Measurements from ENCODE around the gene HMCN1. TPM values are rescaled to one million over a fixed set of nuclear protein-coding genes. Genes with fewer than 3 reads are reported as not detected.
A peak's percentile ranks its signal among the peaks of the same experiment; 100 is the strongest.
"Not testable (repeated sequence)": the region's sequence is repeated elsewhere in the genome, so short reads cannot be mapped to it uniquely, and the experiment has no call there.

The HMCN1 gene
- polyA plus RNA-seq, 3 donors: 37.3 to 51.2 (median 46.1) TPM

DNA sequence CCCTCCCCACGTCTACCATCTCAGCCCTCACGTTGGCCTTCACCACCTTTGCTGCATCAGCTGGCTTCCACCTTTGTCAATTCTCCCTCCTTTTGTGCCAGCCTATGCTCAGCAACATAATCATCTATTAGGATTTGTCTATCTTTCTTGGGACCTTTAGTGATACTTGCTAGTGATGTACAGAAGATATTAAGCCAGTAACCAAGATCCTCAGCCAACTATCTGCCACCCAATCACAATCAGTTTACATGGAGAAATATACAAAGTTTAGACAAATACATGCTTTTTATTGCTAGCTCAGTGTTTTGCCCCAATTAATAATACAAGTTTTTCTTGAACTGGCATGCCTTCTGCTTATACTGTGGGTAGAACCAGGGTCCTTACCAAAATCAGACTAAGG, 468.6 kb downstream of the HMCN1 start:
- no peak for DNase-seq

DNA sequence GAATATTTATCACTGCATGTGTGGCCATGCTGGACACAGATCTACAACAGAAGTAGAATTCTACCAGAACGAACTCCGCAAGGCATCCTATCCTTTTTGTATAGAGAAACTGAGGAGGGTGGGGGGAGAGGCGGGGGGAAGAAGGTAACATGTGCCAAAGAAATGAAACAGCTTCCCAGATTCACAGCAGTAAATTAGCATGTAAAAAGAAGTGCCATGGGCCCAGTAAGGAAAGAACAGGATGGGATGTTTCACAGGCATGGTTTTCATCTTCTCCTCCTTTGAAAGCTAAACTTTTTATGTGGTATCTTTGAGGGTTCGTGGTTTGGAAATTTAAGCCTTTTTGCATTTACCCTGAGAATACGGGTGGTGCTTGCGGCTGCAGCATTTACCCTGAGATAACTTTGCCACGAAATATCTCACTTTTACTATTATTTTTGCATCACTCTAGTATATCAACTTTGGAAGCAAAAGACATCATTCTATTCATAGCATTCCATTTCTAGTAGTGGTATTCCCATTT, 471.9 kb downstream of the HMCN1 start:
- no peak for DNase-seq

DNA sequence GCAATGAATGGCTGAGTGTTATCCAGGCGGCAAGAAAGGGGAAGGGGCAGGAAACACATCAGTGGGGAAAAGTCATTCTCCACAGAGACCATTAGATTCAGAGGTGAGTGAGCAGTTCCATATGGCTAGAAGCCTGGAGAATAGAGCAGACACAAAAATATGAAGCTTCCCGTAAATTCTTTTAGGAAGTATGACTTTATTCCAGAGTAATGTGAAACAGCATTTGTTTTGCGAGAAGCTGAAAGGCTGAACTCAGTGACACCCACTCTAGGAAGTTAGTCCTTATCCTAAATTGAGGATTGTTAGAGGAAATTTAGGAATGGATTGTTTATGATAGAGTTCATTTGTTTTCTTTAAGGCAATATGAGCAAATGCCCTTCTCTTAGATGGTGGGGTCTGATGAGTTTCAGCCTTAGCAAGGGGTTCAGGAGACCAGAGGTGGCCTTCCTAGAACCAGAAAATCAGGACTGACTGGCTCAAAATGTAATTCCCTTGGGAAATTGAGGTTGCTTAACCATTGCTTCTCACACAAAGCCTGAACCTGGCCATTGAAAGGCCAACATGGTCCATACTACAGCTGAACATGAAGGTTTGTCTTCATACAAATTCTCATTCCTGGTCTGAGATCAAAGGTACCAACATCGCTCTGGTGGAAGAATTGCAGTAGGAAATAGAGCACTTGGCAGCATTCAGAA, 473.3 kb downstream of the HMCN1 start:
- DNase-seq: no peak

DNA sequence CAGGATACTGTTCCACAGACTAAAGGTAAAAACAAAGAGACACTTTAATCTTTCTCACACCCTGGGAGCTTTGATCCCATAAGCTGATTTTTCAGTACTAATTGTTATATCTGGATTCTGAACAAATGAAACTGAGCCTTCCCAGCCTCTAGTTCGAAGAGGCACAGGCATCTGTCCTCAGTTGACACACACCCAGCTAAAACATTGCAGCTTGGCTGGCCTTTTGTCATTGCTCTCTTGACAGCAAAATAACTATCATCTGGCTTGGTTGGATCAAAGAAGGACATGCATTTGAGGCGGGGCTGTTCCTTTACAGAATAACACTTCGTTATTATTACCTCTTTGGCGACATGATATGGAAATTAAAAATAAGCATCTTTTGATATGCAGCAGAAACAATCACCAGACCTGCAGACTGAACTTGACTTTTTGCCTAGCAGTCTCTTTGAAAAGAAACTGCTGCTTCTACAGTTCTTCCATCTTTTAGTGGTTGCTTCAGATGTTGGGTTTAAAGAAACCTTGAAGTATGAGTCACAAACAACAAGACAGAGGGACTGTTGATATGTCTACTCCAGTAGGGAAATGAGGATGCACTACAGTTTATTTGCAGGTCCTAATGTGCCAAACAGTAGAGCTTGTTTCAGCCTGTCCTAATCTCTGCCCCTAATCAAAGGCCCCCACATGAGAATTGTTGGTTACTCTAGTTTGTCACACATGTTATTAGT, 474.4 kb downstream of the HMCN1 start:
- DNase-seq: no peak

DNA sequence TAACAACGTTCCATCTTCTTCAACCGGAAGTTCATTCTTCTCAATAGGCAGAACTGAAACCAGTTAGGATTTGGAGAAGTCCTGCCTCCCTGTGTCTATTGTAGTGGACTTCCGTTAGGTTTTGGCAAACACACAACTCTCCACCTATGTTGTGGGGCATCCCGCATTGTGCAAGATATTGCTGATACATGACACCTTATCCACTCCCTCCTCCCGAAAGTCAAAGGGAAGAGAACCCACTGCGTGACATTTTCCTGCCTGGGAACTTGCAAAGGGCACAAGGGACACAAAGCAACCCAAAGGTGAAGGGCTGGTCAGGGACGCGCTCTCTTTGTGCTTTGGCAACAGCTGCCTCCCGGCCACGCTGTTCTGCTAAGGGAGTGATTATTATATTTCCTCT, 476.1 kb downstream of the HMCN1 start:
- DNase-seq: no peak

DNA sequence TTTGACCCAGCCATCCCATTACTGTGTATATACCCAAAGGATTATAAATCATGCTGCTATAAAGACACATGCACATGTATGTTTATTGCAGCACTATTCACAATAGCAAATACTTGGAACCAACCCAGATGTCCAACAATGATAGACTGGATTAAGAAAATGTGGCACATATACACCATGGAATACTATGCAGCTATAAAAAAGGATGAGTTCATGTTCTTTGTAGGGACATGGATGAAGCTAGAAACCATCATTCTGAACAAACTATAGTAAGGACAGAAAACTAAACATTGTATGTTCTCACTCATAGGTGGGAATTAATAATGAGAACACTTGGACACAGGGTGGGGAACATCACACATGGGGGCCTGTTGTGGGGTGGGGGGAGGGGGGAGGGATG, 477.4 kb downstream of the HMCN1 start:
- DNase-seq: not testable (repeated sequence)

DNA sequence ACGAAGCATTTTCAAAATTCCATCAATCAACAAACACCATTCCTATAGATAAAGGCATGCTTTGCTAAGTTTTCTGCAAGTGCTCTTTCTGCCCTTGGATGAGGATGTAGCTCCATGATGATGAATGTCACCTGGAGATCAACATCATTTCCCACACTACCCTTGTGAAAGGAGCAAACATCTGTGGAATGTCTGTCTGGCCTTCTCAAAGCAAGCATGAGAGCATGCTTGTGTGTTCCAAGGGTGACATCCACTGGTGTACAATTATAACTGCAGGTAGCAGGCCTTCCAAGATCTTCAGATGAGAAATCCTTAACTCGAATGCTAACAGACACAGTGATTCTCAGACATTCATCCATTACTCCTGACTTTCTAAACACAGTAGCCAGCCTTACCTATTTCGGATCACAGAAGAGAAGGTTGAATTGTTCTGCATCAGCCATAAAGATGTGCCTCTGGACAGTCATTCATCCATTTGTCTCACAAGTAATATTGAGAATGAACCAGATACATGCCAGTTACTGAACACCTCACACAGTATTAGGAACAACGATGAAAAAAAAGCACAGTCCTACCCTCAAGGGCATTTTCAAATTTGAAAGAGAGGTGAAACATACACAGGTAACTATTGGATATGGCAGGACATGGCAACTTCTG, 478.5 kb downstream of the HMCN1 start:
- peak; percentile 78 for DNase-seq

DNA sequence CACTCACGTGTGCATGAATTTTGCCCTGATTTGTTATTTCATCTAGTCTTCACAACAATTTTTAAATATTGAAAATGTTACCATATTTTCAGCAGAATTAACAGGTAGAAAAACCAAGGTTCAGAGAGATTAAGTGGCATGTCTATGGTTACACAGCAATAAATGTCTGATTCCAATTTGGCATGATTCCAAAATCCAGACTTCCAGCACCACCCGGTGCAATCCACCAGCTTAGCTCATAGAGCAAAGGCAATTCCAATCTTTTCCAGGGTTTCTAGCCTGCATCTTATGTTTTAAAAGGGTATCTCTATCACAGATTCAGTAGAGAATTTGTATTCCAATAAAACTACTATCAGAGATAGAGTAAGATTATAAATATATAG, 479.0 kb downstream of the HMCN1 start:
- DNase-seq: no peak

DNA sequence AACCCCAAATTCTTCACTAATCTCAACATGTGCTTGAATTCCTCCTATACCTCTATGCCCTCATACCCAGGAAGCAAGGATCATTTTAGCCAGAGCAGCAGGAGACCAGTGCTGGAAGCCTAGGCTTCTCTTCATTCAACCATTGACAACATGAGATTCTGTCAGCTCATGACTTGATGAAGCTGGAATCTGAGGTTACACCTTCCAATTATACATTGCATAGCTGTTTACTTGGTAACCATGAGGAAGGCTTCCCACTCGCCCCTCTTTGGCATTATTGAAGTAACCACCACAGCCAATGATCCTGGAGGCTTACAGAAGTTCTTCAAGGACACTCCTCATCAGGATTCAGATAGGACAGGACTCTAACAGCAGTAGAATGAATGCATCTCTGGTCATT, 480.6 kb downstream of the HMCN1 start:
- no peak for DNase-seq

DNA sequence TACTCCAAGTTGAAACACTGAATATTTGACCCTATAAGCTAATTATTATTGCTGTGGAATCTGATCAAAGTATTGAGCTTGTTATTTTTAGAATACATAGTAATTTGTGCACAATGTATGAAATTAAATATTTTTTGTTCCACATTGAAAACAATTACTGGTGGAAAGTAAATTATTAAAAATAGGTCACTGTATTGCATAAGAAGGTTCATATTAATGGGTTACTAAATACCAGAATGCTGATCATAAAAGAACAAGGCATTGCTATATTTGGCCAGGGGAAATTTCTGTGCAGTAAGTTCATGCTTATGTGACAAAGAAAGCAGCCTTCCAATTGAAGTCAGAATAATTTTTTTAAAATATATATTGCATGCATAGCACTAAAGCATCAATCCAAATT, 481.4 kb downstream of the HMCN1 start:
- DNase-seq: no peak

DNA sequence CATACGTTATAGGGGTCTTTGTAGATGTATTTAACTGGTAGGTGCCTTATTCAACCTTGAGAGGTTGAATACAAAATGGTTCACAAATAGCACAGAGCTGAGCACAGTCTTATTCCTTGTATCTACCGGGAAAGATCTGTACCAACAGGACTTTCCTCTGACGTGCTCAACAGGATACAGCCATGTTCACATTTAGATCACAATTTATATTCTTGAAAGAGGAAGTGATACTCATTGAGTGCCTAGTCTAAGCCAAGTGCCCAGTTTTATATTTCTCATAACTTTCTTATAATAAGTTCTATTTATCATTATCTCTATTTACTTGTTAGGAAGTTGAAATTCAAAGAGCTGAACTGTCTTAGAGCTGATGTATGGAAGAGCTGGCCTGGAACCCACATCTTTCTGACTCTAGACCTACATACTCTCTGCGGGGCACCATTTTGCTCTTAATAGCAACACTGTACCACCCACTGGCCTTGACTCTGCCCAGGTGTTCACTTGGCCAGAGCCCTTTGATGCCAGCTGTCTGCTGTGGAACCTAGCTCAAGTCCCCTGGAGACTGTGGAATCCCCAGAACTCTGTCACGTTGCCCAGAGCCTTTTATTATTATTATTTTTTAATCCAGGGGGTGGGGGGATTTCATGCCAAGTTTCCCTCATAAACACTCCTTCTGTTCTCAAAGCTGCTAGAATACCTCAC, 484.6 kb downstream of the HMCN1 start:
- no peak for DNase-seq

DNA sequence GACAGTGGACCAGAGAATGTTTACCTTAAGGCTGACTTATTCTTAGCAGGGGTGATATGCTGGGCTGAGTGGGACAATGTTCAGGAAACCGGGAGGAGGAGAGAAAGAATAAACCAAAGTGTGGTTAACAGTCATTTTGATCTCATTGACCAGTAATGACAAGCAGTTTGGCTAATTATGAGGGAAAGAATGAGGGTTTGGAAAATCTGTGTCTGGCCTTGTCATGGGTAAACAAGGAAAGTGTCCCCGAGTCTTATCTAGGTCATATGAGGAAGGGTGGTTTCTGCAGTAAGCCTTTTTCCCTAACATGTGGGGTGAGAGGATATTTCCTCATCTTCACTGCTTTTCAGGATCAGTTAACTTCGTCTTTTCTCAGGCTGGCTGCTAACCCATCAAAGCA, 485.9 kb downstream of the HMCN1 start:
- no peak for DNase-seq

DNA sequence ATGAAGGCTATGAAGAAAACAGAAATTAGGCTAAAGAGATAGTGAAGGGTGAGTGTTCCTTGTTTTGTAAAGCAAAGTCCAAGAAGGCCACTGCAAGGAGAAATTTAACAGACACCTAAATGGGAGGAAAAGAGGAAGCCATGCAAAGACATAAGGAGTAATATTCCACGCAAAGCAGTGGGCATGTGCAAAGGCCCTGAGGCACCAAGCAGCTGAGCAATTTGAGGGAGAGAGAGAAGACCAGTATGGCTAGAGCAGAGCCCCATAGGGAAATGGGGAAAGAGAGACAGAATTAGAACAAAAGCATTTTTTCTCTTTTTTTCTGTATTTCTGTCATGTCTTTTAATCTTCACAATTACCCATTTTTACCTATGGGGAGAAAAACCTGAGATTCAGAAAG, 486.7 kb downstream of the HMCN1 start:
- DNase-seq: no peak

DNA sequence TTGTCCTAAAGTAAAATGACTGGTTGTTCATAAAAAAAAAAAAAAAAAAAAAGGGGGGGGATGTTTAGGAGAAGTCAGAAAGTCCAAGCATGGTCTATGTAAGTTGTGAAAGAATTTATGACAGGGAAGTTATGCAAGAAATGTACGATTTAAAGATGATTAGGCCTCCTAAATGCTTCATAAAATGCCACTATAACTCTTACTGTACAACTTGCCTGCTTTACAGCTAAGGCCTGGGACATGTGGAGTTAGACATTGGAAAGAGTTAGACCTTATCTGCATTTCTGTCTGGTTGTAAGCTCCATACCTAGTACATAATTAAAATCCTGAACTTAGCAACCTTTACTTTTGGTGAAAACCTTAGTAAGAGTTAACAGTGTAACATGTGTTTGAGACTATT, 490.9 kb downstream of the HMCN1 start:
- no peak for DNase-seq

DNA sequence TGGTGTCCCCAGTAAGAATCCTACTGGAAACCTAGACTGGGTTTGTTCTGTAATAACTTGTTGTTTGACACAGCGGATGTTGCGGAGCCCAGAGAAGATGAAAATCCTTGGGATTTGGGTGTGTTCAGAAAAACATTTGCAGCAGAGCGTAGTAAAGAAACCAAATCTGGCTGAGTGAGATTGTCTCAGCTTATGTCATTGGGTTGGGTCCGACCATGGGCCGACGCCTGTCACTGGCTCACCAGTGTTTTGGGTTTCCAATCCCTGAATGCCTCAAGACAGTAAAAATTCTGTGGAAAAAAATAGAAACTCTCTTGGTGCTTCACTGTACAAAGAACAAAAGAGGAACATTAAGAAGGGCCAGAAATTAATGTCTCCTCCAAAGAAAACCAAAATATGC, 494.6 kb downstream of the HMCN1 start:
- DNase-seq: no peak

DNA sequence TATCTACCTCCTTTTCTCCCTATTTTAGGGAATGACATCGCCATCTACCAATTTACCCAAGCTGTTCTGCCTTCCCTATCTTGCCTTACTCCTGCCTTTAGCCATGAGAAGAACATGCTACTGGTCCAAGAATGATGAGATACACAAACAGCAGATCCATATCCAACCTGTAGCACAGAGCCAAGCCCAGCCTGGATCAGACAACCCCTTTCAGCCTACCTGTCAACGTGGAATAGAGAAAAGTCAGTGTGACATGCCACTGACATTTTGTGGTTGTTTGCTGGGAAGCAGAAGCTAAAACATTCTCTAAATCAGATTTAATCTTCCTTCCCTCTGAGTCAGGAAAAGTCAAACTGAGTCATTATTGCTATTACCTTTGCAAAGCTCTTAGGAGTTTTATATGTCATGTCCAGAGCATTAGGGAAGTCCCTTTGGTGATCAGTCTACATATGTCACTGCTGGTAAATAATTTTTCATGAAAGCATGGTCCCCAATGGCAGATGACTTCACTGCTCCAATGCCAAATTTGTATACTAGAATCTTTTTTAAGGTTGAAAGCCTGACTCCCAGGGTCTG, 497.8 kb downstream of the HMCN1 start:
- DNase-seq: no peak

DNA sequence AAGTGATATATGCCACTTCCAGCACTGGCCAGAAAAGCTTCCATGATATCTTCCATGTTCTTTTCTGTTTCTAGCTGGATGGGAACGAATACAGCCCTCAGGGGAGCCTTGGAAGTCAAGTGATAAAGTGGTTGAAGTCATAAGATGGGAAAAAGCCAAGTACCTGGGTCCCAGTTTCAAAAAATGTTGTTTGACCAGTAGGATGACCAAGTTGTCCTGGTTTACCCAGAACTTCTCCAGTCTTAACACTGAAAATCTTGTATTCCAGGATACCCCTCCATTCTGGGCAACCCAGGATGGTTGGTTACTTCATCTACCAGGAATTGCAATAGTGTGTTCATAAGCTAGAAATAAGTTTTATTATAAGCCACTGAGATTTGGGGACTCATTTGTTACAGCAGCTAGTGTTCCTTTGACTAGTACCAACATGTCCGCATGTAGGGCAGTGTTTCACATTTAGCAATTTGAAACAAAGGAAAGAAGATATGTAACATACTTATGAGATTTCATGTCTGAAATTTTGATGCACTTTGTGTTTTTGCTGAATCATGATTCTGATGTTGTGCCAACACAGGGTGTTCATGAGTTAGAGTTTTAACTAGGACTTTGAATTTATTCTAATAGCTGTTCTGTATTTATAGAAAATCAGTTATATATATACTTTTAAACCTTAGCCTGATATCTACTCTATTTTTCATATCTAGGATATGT, 500.9 kb downstream of the HMCN1 start:
- DNase-seq: no peak

DNA sequence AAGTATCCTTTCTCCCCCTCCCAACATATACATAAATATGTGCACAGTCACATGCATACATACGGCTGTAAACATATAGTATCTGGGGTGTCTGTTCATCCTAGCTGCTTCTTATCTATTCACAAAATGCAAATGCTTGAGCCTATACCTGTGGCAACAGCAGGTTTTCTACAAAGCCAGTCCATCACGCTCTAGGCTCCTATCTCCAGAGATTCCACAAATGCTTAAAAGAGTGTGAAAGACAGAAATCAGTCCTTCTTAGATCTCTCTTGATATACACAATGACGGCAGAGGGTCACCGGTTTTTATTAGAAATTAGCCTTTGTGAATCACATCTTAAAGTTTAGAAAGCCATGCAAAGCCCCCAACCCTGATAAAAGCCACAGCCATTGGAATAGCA, 501.5 kb downstream of the HMCN1 start:
- DNase-seq: no peak

DNA sequence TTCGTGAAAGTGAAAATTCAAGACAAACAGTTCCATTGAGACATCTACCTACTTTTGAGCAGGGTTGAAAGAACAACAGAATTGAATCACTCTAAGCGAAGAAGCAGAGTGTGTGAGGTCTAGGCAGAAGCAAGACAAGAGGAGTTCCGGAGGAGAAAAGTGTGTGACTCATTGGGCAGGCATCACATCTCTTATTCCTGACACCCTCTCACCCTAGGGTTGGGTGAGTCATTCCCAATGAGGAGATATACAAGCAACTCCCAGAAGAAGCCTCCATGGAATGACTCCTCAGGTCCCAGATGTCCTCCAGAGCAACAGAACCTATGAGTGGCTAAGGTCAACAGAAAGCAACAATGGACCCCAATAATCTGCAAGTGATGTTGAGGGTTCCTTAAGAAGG, 502.7 kb downstream of the HMCN1 start:
- DNase-seq: no peak

DNA sequence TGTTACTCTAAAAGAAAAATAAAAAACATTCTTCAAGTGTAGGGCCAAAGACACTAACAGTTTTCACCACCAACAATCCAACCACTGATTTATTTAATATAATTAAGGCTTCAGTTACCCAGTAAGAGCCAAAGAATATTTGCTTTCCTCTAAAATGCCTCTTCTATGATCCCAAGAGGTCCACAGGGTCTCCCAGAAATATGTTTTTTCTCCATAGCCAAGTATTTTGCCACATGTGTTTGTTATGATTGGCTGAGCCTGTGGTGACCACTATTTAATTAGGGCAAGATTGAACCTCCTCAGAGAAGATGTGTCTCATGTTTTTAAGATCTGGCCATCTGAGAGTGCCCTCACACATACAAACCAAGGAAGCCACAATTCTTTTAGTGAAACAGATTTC, 505.0 kb downstream of the HMCN1 start:
- DNase-seq: no peak

DNA sequence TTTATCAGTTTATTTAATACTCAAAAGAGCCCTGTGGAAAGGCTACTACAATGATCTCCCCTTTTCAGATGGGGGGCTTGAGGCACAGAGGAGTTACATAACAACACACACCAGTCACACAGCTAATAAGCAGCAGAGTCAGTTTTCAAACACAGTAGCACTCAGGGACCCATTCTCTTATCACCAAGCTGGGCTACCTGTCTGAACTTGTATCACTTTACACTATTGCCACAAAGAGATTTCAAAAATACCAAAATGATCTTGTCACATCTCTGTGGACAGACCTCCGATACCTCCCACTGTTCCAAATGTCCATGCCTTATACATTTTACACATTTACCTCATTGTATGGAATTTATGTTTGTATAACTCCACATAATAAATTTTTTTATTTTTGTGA, 506.2 kb downstream of the HMCN1 start:
- no peak for DNase-seq
